Measurements from ENCODE around the gene HDAC4.

GRCh38 chr2:239156516-239157265 is 244.1 kb downstream of the HDAC4 start:
- TF ChIP-seq POLR2A (IDR thresholded peaks at IDR 0.05) (no peak), CTCF (IDR thresholded peaks at IDR 0.05) (no peak), POLR2AphosphoS5 (IDR thresholded peaks at IDR 0.05) (no peak), EP300 (IDR thresholded peaks at IDR 0.05) (no peak)
